ENCODE measurements around the gene GNB1.
"Not testable (repeated sequence)": the region's sequence is repeated elsewhere in the genome, so short reads cannot be mapped to it uniquely, and the experiment has no call there.

- not testable (repeated sequence) for TF ChIP-seq CTCF (IDR thresholded peaks at IDR 0.05; ENCODE audit: low read depth, low read length, poor library complexity, severe bottlenecking); EZH2phosphoT487 (IDR thresholded peaks at IDR 0.05; ENCODE audit: borderline replicate concordance, low read length)
Observed at GRCh38 chr1:1749941-1750340, 140.9 kb downstream of the GNB1 start.

Data from DOHH2 (cell line).